H1 (cell line): Measurements from ENCODE around the gene SCG5. TPM values are rescaled to one million over a fixed set of nuclear protein-coding genes. Genes with fewer than 3 reads are reported as not detected.

Experiments
- CTCF ChIA-PET: fragments of 300-600 bp; sonication (Branson Sonifier 250); formaldehyde crosslinking; loops from one replicate; lab custom pipeline; 2021; ENCODE audit not compliant: partially characterized antibody; lab: Charles Lee
- POLR2A ChIA-PET: fragments of 300-600 bp; sonication (Branson Sonifier 250); formaldehyde crosslinking; loops from one replicate; lab custom pipeline; 2021; ENCODE audit warnings: inconsistent platforms; ENCODE audit not compliant: partially characterized antibody; lab: Charles Lee
- DNase-seq, 2 experiments: peaks; one replicate each; pipeline versions ENCODE4 v3.0.0 to v3.0.0-alpha.2; 2010 to 2022; ENCODE audit warnings: low spot score in 2 of 2, low read depth in 1 of 2, mixed read lengths in 1 of 2
- FAIRE-seq: peaks from 2 replicates; lab custom pipeline; 2011; peaks lifted over from hg19 to GRCh38; lab: Jason Lieb, UNC
- H2AFZ ChIP-seq: 2 replicates; pipeline ENCODE4 v1.8.1; 2012; ENCODE audit warnings: low read length, inconsistent platforms
- H2AK5ac ChIP-seq: 2 replicates; pipeline ENCODE4 v1.6.1; 2013; ENCODE audit warnings: low read depth, low read length
- H2BK120ac ChIP-seq: replicated peaks from 2 replicates; pipeline ENCODE3; 2013; ENCODE audit warnings: low read depth, low read length, inconsistent platforms
- H2BK12ac ChIP-seq: 2 replicates; pipeline ENCODE4 v1.6.1; 2013; ENCODE audit warnings: low read depth, low read length
- H2BK15ac ChIP-seq: 2 replicates; pipeline ENCODE4 v1.6.1; 2013; ENCODE audit warnings: low read length
- H2BK20ac ChIP-seq: 2 replicates; pipeline ENCODE4 v1.6.1; 2013; ENCODE audit warnings: low read length
- H2BK5ac ChIP-seq: 2 replicates; pipeline ENCODE4 v1.6.1; 2013; ENCODE audit warnings: low read depth, low read length
- H3K14ac ChIP-seq: 2 replicates; pipeline ENCODE4 v1.6.1; 2013; ENCODE audit warnings: inconsistent platforms; ENCODE audit not compliant: insufficient read length
- H3K18ac ChIP-seq: 2 replicates; pipeline ENCODE4 v1.6.1; 2013; ENCODE audit warnings: low read length; ENCODE audit errors: extremely low read depth
- H3K23ac ChIP-seq: 2 replicates; pipeline ENCODE4 v1.6.1; 2013; ENCODE audit warnings: inconsistent platforms; ENCODE audit not compliant: insufficient read length
- H3K23me2 ChIP-seq: 2 replicates; pipeline ENCODE4 v1.6.1; 2013; ENCODE audit warnings: low read depth, low read length
- H3K27ac ChIP-seq: 2 replicates; pipeline ENCODE4 v1.6.1; 2011; ENCODE audit warnings: low read depth, low read length, inconsistent platforms
- H3K27me3 ChIP-seq, 4 experiments: replicated peaks in 1 of 4; 1 replicate in 1 of 4; 2 replicates in 3 of 4; pipeline versions ENCODE4 v1.6.1 to v1.8.1; 2011 to 2013; ENCODE audit warnings: low read length in 3 of 4, mild to moderate bottlenecking in 3 of 4, inconsistent platforms in 2 of 4, mixed read lengths in 2 of 4, moderate library complexity in 1 of 4; ENCODE audit not compliant: control insufficient read depth in 3 of 4, insufficient read depth in 3 of 4; ENCODE audit errors: extremely low read depth in 1 of 4
- H3K36me3 ChIP-seq, 4 experiments: 2 replicates each; pipeline versions ENCODE4 v1.6.1 to v1.8.1; 2011 to 2013; ENCODE audit warnings: mild to moderate bottlenecking in 4 of 4, low read length in 3 of 4, moderate library complexity in 2 of 4, control low read depth in 1 of 4, inconsistent platforms in 1 of 4; ENCODE audit not compliant: insufficient read depth in 4 of 4, control insufficient read depth in 2 of 4
- H3K4ac ChIP-seq: replicated peaks from 2 replicates; pipeline ENCODE3; 2013; ENCODE audit warnings: low read length, low read depth, mixed read lengths, inconsistent platforms; ENCODE audit not compliant: insufficient read length
- H3K4me1 ChIP-seq, 4 experiments: replicated peaks in 1 of 4; 1 replicate in 1 of 4; 2 replicates in 3 of 4; pipeline versions ENCODE4 v1.6.1 to v1.8.1; 2011 to 2013; ENCODE audit warnings: low read length in 3 of 4, inconsistent platforms in 2 of 4, mixed read lengths in 1 of 4; ENCODE audit not compliant: insufficient read depth in 4 of 4, control insufficient read depth in 3 of 4
- H3K4me2 ChIP-seq, 2 experiments: 2 replicates each; pipeline versions ENCODE4 v1.6.1 to v1.8.1; 2011 to 2013; ENCODE audit warnings: low read depth in 2 of 2, low read length in 2 of 2, control low read depth in 1 of 2, inconsistent platforms in 1 of 2, mild to moderate bottlenecking in 1 of 2; ENCODE audit not compliant: insufficient read depth in 1 of 2
- H3K4me3 ChIP-seq, 4 experiments: fragments of 200-600, 300-600 bp in 1 of 4; sonication (generic), shearing (Covaris generic), sonication (Bioruptor Twin) in 1 of 4; 2 replicates each; pipeline versions ENCODE4 v1.5.1 to v1.8.1; 2011 to 2016; ENCODE audit warnings: low read length in 4 of 4, low read depth in 3 of 4, control low read depth in 2 of 4, inconsistent platforms in 2 of 4, mild to moderate bottlenecking in 2 of 4, mixed read lengths in 1 of 4, moderate library complexity in 1 of 4; ENCODE audit not compliant: insufficient read depth in 2 of 4; ENCODE audit errors: extremely low read depth in 1 of 4
- H3K56ac ChIP-seq: replicated peaks from 2 replicates; pipeline ENCODE3; 2013; ENCODE audit warnings: low read depth, mild to moderate bottlenecking, mixed read lengths, low read length, inconsistent platforms; ENCODE audit not compliant: insufficient read length
- H3K79me1 ChIP-seq: 2 replicates; pipeline ENCODE4 v1.6.1; 2013; ENCODE audit warnings: low read depth, low read length, control low read depth
- H3K79me2 ChIP-seq, 2 experiments: 2 replicates each; pipeline versions ENCODE4 v1.6.1 to v1.8.1; 2012 to 2013; ENCODE audit warnings: low read length in 2 of 2, mild to moderate bottlenecking in 2 of 2, inconsistent platforms in 1 of 2; ENCODE audit not compliant: insufficient read depth in 2 of 2, control insufficient read depth in 1 of 2
- H3K9ac ChIP-seq, 4 experiments: replicated peaks in 1 of 4; 1 replicate in 1 of 4; 2 replicates in 3 of 4; pipeline versions ENCODE4 v1.6.1 to v1.8.1; 2011 to 2013; ENCODE audit warnings: low read depth in 3 of 4, low read length in 3 of 4, control low read depth in 2 of 4, mild to moderate bottlenecking in 2 of 4, moderate library complexity in 2 of 4, inconsistent platforms in 1 of 4; ENCODE audit errors: extremely low read depth in 1 of 4
- H3K9me3 ChIP-seq, 2 experiments: 2 replicates each; pipeline versions ENCODE4 v1.6.1 to v1.8.1; 2012 to 2013; ENCODE audit warnings: mild to moderate bottlenecking in 2 of 2, moderate library complexity in 2 of 2, control low read depth in 1 of 2, inconsistent platforms in 1 of 2, low read depth in 1 of 2, low read length in 1 of 2, mixed read lengths in 1 of 2; ENCODE audit not compliant: insufficient read depth in 2 of 2
- H4K20me1 ChIP-seq, 2 experiments: replicated peaks in 1 of 2; 2 replicates each; pipeline versions ENCODE3 to v1.8.1; 2011 to 2013; ENCODE audit warnings: inconsistent platforms in 2 of 2, low read length in 2 of 2, mild to moderate bottlenecking in 1 of 2; ENCODE audit not compliant: insufficient read depth in 2 of 2, control insufficient read depth in 1 of 2
- H4K5ac ChIP-seq: 2 replicates; pipeline ENCODE4 v1.6.1; 2013; ENCODE audit warnings: low read length, low read depth, mixed read lengths, inconsistent platforms; ENCODE audit not compliant: insufficient read length
- H4K8ac ChIP-seq: 2 replicates; pipeline ENCODE4 v1.8.0; 2013; ENCODE audit warnings: mild to moderate bottlenecking, moderate library complexity, low read length, inconsistent platforms; ENCODE audit not compliant: insufficient read depth; ENCODE audit errors: extremely low read depth
- H4K91ac ChIP-seq: replicated peaks from 2 replicates; pipeline ENCODE3; 2013; ENCODE audit warnings: low read length, mixed read lengths, inconsistent platforms; ENCODE audit not compliant: insufficient read length
- ASH2L ChIP-seq: fragments of 200-600, 300-600 bp; sonication (generic); IDR thresholded peaks from one replicate; pipeline ENCODE4 v1.7.1; 2017; ENCODE audit warnings: low read length
- HDAC2 ChIP-seq, 2 experiments: fragments of 300-600 bp in 1 of 2; sonication (generic) in 1 of 2; IDR thresholded peaks; 2 replicates each; pipeline ENCODE4 v1.6.1; 2011 to 2012; ENCODE audit warnings: low read depth in 2 of 2, low read length in 2 of 2, mild to moderate bottlenecking in 2 of 2, moderate library complexity in 2 of 2, borderline replicate concordance in 1 of 2, inconsistent platforms in 1 of 2
- HDAC6 ChIP-seq: IDR thresholded peaks from one replicate; pipeline ENCODE4 v1.7.1; 2012; ENCODE audit warnings: low read depth, mild to moderate bottlenecking, inconsistent platforms, low read length, moderate library complexity
- SRF ChIP-seq: IDR thresholded peaks from 2 replicates; pipeline ENCODE4 v1.6.1; 2011; ENCODE audit warnings: mild to moderate bottlenecking, low read depth, low read length, moderate library complexity
- ZNF274 ChIP-seq: IDR thresholded peaks from 2 replicates; pipeline ENCODE4 v1.7.0; 2012; ENCODE audit warnings: low read length, borderline replicate concordance; ENCODE audit errors: extremely low read depth
- WGBS, 2 experiments: shearing (Covaris generic) in 1 of 2; methylation state at CpG; one replicate each; pipeline versions ENCODE4 v1.1.6 to v1.1.7; 2013 to 2015; ENCODE audit warnings: low lambda C conversion rate in 2 of 2, mixed read lengths in 2 of 2, inconsistent platforms in 1 of 2, low coverage in 1 of 2, missing lambda C conversion rate in 1 of 2; ENCODE audit not compliant: insufficient replicate concordance in 2 of 2, insufficient coverage in 1 of 2, insufficient read length in 1 of 2; ENCODE audit errors: extremely low coverage in 1 of 2, missing lambda C conversion rate in 1 of 2; 5-methylcytosine and 5-hydroxymethylcytosine counted together
- polyA plus RNA-seq, 7 experiments: library from polyadenylated mRNA; depleted of rRNA in 3 of 7; stranded (reverse) in 5 of 7; unstranded in 2 of 7; fragments of >200 nt in 5 of 7; fragments of 200-250 nt in 2 of 7; gene quantifications; 1 replicate in 5 of 7; 2 replicates in 1 of 7; 4 replicates in 1 of 7; pipeline versions ENCODE4 v1.2.1 to v1.2.3, GENCODE V29; 2011 to 2013; ENCODE audit warnings: missing spikeins in 2 of 7, mixed read lengths in 2 of 7
- total RNA-seq: library from RNA; stranded (reverse); fragmentation: NEBNext Ultra II Directional; extraction: Animal tissue kit (Norgen Biotek cat#: 25700); gene quantifications from 2 replicates; pipeline ENCODE4 v1.2.1, GENCODE V29; 2021

SCG5 gene
- total and polyA plus RNA-seq, 2 of the 8 experiments (the other 6 are each of a cell fraction or from before 2014, with no cell fraction given) = 18.7 to 19.9 TPM

DNA sequence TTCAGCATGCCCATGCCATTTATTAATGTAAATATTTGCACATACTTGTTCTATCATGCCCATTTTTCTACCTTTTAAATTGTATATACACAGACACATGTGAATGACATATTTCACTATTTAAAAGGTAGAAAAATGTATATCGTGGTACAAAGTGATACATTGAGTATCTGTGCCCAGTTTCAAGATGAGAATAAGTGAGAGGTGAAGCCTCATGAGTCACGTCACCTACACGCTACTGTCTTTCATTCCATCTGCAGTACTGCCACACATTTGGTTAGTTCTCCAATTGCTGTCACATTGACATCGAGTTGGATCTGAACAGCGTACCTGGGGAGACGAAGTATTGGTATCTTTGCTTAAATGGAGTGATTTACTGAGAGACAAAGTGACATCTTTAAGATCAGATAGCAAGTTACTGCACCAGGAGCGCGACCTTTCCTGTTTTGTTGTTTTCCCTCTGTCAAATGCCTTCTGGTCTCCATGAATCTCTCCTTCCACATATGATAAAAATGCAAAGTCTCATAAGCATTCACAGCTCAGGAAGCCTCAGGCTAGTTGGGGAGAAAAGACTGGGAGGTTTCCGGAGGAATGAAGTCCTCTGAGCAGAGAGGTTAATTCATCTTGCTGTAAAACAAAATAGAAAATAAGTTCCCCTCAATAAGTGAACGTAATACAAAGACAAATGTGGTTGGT is 88.3 kb downstream of the SCG5 start:
- no peak overlapping the region for H3K4ac ChIP-seq
- CTCF ChIA-PET = interaction anchor here (1.0 kb wide), 1 partner anchor 264 kb away, joined by 3 read pairs; no protein-coding TSS in a partner anchor
- no peak overlapping the region for H2BK20ac ChIP-seq
- H3K4me2 ChIP-seq = peak overlapping the region in 1 of 2 experiments; percentile 66; a peak in 1 of 4 replicates
- H2BK5ac ChIP-seq = no peak overlapping the region
- H2BK120ac ChIP-seq = no peak overlapping the region
- no peaks in the 10 kb centered on the region for H3K79me2 ChIP-seq
- no peak overlapping the region for H3K56ac ChIP-seq
- H2AFZ ChIP-seq = 0 out of 2 replicates have a peak overlapping the region, but pooled peaks have one; percentile 13
- H4K8ac ChIP-seq = no peak overlapping the region
- H3K36me3 ChIP-seq = no peaks in the 10 kb centered on the region
- H2BK12ac ChIP-seq = no peak overlapping the region
- no peaks in the 10 kb centered on the region for H3K9me3 ChIP-seq
- H3K27me3 ChIP-seq = no peaks in the 10 kb centered on the region; a peak in 1 of 7 replicates
- H3K14ac ChIP-seq = no peak overlapping the region
- H3K23ac ChIP-seq = no peak overlapping the region
- H4K20me1 ChIP-seq = no peaks in the 10 kb centered on the region
- H2AK5ac ChIP-seq = no peak overlapping the region
- no peak overlapping the region for H3K27ac ChIP-seq
- WGBS, 2 experiments = 93% methylated on average over 10 of the region's 10 CpGs; no CpG with 5 or more reads in 1 of the 2 experiments
- DNase-seq (no peak), FAIRE-seq (no peak)
- H3K18ac ChIP-seq = no peak overlapping the region
- POLR2A ChIA-PET = no interaction called here
- H3K4me1 ChIP-seq = peaks cover 0 to 11% (median 6%) of the 10 kb centered on the region in 4 experiments; a peak in 5 of 7 replicates
- H2BK15ac ChIP-seq = no peak overlapping the region
- H4K91ac ChIP-seq = no peak overlapping the region
- H3K4me3 ChIP-seq = no peak overlapping the region
- H3K79me1 ChIP-seq = no peaks in the 10 kb centered on the region
- no peak overlapping the region for H3K9ac ChIP-seq
- H3K23me2 ChIP-seq = peaks cover 2% of the 10 kb centered on the region
- H4K5ac ChIP-seq = no peak overlapping the region
- TF ChIP-seq SRF (no peak), HDAC2 (IDR thresholded peaks at IDR 0.05; ENCODE audit: borderline replicate concordance in 1 of 2, low read depth in 2 of 2, low read length in 2 of 2) (no peak), HDAC6 (no peak), ZNF274 (no peak), ASH2L (no peak)
